GM21825 (cell line): ENCODE measurements around the gene KRT16.
"Not testable (repeated sequence)": the region's sequence is repeated elsewhere in the genome, so short reads cannot be mapped to it uniquely, and the experiment has no call there.

Experiments used
- ATAC-seq: cut with Tn5 transposase; IDR thresholded peaks from one replicate; pipeline ENCODE4 v1.9.1; 2021; ENCODE audit warnings: mild to moderate bottlenecking, moderate library complexity; ENCODE audit not compliant: unreplicated experiment

Gene KRT16

DNA sequence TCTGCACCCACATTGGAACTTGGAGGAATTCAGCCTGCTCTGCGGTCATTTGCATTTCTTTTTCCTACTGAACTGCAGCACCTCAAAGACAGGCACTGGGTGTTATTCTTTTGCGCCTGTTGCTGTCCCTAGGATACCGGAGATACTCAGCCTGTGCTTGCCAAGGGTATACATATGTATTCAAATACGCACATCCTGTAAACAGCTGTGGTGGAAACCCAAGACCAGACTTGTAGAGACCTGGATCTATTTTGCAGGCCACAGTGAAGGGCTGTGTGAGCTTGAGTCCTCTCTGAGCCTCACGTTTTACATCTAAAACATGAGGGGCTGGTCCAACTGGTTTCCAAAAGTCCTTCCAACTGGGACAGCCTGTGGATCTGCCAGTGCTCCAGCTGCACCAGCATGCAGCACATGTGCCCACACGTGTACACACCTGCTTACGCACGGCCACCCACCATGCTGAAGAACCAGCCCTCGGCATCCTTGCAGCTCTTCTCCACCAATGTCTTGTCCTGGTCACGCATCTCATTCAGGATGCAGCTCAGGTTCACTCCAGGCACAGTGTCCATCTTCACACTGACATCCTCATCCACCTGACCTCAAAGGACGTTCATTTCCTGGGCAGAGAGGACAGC, 16.2 kb upstream of the KRT16 start:
- not testable (repeated sequence) for ATAC-seq

DNA sequence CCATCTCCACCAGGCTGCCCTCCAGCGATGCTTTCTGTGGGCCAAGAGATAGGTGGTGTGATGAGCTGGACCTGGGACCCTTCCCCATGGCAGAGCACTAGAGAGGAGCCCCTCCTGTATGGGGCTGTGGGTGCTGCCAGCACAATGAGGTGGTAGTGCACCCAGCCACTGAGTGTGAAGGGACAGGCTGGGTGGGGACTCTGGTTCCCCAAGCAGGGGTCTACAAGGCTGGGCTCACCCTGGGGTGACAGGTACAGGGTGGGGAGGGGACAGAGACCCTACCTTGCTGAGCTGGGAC, 15.5 kb upstream of the KRT16 start:
- ATAC-seq = not testable (repeated sequence)

DNA sequence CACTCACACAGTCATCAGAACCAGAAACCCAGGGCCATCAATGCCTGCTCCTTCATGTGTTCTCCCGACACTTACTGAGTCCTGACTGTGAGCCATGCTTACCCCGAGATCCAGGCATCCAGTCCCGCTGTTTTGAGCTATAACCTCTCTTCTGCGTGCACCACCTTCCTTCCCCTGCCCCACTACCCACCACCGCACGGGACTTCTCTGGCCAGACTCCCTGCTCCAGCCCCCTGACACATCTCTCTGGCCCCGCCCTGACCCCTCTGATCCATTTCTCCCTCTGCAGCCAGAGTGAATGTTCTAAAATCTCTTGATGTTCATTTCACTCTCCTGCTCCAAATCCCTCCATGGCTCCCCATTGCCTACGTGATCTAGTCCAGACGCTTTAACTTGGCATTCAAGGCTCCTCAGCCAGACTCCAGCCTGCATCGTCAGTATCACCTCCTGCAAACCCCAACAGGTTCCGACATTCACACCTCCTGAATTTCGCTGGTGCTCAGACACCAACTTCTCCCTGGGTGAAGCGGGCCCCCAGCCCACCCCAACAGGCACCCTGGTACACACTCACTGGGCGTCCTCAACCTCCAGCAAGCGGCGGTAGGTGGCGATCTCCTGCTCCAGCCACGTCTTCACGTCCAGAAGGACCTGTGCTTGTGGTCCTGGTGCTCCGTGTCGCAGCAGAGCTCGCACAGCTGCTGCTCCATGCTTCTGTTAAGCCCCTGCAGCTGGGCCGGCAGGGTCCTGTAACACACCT, 14.9 kb upstream of the KRT16 start:
- ATAC-seq = no peak

DNA sequence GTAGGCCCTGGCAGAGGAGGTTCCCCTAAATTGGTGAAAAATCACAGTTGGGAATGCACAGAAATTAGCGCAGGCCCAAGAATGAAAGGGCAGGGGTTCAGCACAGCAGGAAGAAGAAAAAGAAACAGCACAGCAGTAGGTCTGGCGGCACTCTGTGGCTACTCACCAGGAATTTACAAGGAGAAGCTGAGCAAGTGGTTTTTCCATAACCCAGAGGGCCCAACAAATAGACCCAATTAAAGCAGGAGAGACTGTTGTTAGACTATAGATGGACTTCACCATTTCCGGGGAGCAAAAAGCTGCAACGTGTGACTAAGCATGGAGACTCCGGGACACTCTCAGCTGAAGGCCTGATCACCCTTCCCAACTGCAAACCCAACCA, 14.3 kb upstream of the KRT16 start:
- not testable (repeated sequence) for ATAC-seq

DNA sequence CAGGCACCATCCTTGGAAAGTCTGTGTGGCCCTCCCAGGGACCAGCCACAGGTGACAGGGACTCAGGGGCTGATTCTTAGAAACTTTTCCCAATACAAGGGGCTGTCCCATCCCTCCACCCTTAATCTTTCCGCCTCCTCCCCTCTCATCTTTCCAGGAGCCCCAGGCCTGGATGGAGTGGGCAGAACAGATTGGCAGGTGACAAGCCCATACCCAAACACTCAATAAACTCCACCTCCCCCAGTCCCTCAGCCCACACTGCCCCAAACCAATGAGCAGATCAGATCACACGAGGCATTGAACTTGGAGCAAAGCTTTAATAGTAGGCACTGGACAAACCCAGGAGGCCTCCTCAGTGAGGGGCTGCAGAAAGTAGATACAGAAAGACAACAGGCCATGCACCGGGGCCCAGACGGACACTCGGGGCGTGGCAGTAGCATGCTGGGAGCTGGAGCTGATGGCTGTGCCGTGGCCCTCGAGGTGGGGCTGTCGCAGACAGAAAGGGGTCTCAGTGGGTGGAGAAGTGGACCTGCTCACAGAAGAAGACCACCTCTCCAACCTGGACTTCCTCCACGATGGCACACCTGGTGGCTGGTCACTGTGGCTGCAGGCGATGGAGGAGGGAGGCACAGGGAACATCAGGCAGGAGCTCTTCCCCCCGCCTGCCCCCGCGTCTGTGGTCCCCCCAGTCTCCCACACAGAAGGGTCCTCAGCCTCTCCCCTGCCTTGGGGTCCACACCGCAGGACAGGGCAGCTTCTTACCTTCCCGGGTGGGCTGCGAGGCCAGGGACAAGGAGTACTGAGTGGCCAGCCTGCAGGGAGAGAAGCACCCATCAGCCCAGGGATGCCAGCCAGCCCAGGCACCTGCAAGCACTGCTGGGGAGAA, 13.7 kb upstream of the KRT16 start:
- not testable (repeated sequence) for ATAC-seq

DNA sequence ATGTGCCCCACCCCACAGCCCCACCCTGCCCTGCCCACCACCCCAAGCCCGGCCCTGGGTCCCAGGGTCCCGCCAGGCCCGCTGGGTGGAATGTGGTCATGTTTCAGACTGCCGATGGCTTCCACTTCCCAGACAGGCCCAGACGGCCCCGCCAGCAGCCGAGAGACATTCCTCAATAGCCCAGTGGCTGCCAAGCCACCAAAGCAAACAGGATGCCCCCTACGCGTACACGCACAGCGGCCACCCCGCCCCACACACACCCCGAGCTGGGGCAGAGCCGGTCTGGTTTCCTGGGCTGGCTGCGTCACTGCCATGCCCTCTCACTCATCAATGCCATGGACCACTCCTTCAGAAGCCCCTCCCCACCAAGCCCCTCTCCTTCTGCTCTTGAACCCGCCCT, 13.0 kb upstream of the KRT16 start:
- ATAC-seq = no peak

DNA sequence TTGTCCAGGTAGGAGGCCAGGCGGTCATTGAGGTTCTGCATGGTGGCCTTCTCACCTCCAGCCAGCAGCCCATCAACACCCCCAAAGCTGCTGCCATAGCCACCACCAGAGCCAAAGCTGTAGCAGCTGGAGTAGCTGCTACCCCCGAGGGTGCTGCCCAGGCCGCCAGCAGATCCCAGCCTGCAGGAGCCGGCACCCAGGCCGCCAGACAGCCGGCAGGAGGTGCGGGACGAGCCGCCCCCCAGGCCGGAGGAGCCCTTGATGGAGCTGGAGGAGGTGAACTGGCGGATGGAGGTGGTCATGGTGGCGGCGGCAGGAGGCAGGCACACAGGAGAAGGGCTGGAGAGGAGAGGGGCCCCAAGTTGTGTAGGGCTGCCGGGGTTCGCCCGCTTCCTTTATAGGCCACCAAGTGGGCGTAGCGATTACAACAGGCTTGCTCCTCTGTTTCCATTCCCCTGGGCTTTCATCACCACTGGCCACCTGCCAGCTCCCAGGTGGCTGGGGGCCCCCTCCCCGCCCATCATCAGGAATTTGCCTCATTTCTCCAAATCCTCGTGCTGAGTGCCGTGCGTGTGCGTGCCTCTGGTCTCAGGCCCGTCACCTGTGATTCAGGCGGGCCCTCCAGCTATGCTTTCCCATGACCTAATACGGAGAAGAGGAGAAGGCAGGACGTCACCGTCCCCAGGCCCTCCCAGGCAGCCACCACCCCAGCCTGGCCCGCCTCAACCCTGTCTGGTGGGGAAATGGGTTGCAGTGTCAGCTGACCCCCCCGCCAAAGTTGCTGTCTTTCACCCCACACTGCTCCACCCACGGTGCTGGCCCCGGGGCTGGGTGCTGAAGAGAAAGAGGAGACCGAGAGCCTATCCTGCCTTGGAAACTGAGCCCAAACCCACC, 11.9 kb upstream of the KRT16 start, which contains the start of gene KRT17:
KRT17 (minus strand) TSS at position 368 of the 894 bp plus-strand sequence; CDS start at position 302, 66 bp downstream.
- no peak for ATAC-seq

DNA sequence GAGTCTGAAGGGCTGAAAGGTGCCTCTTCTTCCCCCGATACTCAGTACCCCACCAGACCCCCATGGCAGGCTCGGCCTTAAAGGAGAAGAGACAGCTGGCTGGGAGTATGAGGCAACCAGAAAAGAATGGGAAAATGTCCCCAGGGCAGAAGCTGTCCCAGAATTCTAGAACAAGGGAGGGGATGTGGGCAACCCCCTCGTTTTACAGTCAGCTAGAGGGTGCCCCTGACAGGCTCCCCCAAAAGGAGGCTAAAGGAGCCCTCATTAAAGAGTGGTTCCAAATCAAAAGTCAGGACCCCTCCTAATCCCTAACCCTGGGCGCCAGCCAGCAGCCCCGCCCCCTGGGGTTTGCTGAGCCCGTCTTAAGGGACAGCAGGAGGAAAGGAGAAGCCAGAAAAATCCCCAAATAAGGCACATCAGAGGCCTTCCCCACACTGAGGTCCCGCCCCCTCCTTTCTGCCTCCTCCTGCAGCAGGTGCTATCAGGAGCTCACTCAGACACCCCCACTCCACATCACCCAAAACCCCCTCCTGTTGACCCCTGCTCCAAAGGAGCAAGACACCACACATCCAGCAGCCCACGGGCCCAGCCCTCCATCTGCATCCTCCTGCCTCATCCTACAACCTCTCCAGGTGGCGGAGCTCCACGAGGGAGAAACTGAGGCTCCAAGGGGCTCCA, 10.8 kb upstream of the KRT16 start:
- ATAC-seq = not testable (repeated sequence)

DNA sequence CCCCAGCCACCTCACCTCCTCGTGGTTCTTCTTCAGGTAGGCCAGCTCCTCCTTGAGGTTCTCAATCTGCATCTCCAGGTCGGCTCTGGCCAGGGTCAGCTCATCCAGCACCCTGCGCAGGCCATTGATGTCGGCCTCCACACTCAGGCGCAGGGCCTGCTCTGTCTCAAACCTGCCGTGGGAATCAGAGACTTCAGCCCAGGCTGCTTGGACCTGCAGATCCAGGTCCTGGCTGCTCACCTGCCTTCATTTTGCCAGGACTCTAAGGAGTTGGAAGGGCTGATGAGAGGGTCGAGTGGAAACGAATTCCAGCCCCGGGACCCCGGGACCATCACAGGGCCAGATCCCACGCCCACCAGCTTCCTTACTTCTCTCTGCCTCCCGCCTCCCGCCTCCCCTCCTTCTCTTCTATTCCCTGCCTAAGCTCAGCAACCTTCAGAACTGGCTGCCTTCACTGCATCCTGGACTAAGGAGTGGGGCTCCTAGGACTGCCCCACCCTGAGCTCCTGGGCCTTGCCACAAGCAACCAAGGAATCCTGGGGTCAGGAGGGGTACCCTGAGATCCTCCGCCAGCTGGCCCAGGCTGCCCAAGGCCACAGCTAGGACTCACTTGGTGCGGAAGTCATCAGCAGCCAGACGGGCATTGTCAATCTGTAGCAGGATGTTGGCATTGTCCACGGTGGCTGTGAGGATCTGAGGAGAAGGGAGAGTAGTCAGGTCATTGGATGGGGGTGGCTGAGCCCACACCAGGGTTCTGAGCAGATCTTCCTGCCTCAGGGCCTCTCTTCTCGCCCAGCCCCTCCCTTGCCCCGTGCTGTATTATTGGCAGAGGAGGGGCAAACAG, 10.0 kb upstream of the KRT16 start:
- not testable (repeated sequence) for ATAC-seq

DNA sequence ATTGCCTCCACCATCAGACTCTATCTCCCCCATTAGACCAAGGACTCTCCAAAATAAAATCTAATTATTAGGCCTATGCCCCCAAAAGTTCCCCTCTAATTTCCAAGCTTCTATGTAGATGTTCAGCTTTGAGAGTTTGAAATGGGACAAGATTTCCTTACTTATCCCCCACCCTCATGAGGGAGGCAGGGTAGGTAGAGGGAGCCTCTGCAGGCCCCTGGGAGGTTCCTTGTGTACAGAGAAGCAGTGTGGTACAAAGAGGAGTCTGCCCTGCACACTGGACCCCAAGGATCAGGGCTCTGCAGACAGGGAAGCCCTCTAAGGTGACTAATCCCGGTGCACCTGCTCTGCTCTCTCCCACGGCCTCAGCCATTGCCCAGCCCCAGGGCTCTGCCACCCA, 9.3 kb upstream of the KRT16 start:
- no peak for ATAC-seq

DNA sequence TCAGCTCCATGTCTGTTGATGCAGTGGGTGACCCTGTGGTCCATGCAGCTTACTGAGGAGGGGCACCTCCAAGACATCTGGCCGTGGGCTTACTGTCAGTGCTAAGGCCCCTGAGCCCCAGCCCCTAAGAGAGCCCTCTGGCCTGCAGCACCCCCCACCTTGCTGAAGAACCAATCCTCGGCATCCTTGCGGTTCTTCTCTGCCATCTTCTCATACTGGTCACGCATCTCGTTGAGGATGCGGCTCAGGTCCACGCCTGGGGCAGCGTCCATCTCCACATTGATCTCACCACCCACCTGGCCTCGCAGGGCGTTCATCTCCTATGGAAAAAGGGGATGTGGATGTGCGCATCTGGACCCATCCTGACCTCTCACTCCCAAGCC, 8.9 kb upstream of the KRT16 start:
- not testable (repeated sequence) for ATAC-seq

DNA sequence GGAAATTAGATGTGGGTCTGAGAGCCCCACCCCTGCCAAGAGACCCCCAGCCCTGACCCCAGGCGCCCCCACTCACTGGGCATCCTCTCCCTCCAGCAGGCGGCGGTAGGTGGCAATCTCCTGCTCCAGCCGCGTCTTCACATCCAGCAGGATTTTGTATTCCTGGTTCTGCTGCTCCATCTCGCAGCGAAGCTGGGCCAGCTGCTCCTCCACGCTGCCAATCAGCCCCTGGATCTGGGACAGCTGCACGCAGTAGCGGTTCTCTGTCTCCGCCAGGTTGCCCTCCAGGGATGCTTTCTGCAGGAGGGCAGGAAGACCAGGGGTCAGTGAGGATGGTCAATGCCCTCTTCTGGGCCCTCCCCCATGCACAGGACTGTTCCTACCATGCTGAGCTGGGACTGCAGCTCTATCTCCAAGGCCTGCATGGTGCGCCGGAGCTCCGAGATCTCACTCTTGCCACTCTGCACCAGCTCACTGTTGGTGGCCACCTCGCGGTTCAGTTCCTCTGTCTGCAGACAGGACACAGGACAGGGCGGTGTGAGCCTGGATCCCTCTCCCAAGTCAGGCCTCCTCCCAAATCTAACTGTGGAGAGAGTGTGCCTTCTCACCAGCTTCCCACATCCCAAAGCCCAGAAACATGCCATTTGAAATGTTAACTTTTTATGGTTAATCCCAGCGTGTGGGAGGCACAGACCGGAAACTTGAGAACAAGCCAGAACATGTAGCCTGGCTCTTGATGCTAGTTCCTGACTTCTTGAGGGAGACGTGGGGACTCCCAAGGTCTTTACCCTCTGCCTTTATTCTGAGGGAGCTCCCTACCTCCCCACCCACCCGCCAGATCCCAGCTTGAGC, 8.2 kb upstream of the KRT16 start:
- no peak for ATAC-seq

DNA sequence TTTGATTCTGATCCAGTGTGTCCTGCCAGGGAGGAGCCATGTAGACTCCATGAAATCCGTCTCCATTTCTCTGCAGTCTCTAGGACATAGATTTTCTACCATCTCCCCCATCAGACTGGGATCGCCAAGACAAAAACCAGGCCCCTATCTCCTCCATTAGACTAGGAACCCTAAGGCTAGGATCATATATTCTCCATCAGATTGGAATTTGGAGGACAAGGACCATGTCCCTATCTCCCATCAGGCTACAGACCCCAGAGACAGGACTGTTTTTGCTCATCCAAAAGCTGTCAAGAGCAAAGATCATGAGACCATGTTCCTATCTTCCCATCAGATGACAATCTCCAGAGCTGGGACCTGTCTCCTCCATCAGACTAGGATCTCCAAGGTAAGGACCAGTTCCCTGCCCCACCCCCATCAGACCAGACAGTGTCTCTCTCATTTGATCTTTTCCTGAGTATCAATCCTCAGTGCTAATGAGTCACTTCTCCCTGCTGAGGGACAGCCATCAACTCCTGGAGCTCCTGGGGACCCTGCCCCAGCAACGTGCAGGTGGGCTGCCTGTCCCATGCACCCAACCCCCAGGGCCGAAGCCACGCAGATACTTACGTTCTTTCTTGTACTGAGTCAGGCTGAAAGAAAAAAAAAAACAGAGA, 7.5 kb upstream of the KRT16 start:
- not testable (repeated sequence) for ATAC-seq

DNA sequence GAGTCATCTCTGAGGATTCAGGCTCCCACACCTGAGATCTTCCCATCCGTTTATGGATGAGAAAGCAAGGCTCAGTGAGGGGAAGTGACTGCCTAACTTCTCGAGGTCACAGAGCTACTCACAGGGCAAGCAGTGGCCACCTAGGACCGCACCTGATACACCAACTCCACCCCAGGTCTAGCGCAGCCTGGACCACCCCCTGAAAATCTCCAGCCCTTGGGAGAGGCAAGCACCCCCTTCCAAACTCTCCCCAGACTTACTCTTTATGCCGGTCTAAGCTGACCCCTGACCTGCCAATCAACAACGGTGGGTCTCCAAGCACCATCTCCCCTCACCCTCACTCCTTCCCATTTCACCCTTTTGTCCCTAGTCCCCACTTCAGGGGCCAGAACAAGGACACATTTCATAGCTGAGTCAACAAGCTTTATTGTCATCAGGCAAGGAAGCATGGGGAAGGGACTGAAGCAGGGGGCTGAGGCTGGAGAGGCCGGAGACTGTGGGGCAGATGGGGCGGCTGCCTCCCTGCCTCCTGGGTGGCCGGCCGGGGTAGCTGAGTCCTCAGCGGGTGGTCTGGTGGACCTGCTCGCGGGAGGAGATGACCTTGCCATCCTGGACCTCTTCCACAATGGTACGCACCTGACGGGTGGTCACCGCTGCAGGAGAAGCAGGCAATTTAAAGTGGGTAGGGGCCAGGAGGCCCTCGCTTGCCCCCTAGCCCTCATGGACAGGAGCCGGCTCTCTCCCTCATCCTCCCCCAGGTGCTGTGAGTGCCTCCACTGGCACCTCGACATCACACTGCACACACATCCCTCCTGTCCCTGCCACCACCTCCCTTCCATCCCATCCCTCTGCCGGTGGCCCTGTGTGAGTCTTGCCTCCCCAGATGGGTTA, 6.7 kb upstream of the KRT16 start:
- no peak for ATAC-seq

DNA sequence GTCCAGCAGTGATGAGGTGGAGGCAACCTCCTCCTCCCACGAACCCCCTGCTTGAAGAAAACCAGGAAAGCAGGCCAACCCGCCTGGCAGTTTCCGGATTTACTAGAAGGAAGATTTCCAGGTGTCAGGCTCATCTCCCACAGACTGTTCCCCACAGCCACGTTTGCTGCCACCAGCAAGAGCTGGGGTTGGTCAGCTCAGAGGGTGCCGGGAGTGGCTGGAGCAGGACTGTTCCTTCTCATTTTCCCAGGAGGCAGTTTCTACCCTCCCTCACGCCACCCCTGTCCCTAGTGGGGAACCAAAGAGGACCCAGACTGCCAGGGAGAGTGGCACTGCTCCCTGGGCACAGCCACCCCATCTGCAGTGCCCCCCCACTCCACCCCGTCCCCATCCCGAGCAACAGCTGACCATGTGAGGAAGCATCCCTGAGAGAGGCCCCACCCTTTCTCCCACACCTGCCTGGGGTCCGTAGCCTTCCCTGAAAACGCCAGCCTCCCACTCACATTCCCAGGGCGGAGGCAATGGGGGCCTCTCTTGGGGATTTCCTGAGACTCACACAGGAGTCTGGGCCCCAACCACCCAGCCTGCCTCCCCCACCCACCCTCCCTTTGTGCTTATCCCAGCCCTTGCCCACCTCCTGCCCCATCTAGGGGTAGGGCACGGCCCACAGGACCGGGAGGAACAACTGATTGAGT, 5.9 kb upstream of the KRT16 start:
- ATAC-seq = no peak

DNA sequence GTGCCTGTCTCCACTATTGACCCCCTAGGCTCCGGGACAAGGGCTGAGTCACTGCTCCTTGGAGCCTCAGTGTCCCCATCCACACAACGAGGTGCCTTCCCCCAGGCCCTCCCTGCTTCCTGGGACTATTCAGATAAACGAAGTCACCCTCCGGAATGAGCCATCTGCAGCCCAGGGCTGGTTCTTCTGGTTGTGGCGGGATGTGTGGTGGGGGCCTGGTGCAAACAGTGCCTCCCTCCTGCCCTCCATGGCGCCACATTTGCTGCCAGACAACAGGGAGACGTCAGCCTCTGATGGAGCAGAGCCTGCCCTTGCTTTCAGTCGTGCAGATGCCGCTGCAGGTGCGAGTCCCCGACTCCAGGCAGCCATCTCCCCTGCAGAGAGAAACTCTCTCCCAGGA, 5.1 kb upstream of the KRT16 start:
- ATAC-seq = no peak
